ENCODE measurements around the gene DMXL2. TPM values are rescaled to one million over a fixed set of nuclear protein-coding genes. Genes with fewer than 3 reads are reported as not detected.
A peak's percentile ranks its signal among the peaks of the same experiment; 100 is the strongest.

Gene DMXL2, protein sequence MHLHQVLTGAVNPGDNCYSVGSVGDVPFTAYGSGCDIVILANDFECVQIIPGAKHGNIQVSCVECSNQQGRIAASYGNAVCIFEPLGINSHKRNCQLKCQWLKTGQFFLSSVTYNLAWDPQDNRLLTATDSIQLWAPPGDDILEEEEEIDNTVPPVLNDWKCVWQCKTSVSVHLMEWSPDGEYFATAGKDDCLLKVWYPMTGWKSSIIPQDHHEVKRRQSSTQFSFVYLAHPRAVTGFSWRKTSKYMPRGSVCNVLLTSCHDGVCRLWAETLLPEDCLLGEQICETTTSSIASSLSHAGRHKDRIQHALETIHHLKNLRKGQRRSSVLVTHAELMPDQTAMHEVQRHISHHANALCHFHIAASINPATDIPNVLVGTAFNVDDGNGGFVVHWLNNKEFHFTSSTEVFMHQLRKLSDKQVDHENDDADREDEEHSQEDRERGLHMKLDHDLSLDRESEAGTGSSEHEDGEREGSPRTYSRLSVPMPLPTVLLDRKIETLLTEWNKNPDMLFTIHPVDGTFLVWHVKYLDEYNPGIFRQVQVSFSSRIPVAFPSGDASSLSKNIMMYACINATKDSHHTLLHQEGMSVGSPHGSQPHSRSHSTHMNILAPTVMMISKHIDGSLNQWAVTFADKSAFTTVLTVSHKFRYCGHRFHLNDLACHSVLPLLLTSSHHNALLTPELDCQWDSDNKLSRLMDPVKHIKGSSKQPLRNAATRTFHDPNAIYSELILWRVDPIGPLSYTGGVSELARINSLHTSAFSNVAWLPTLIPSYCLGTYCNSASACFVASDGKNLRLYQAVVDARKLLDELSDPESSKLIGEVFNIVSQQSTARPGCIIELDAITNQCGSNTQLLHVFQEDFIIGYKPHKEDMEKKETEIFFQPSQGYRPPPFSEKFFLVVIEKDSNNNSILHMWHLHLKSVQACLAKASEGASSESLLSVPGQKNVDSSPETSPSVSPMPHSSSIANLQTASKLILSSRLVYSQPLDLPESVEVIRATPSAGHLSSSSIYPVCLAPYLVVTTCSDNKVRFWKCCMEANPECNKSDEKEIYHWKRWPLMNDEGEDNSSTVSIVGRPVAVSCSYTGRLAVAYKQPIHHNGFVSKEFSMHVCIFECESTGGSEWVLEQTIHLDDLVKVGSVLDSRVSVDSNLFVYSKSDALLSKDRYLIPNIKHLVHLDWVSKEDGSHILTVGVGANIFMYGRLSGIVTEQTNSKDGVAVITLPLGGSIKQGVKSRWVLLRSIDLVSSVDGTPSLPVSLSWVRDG (N-terminal part only)
- 100 to 1,000 TPM in 2 of 7 donors, 10 to 100 TPM in 5; 57.9 to 140 (median 72.1) TPM for total RNA-seq
- polyA plus RNA-seq: 10 to 100 TPM; 11.1 to 33.5 (median 21.1) TPM
- long read RNA-seq, donor 1, partial matches to known transcripts: 0 of 1 reads
- long read RNA-seq, donor 1, other reads (novel, unspliced or antisense): 0 of 1 reads
- long read RNA-seq, donor 2, partial matches to known transcripts: 0 of 1 reads
- long read RNA-seq, donor 2, other reads (novel, unspliced or antisense): 0 of 1 reads

GRCh38 chr15:51622604-51623370, at the start of gene DMXL2:
DMXL2 (minus strand) TSS chr15:51622771; CDS start chr15:51622545, 226 bp downstream.
- peak within 1 kb of the TSS; percentile 74 to 94 (median 90) for H3K27ac ChIP-seq
- intact Hi-C loops (cut with DNase I; ENCODE audit: low total_unique reads): no loop called here

GRCh38 chr15:51672155-51672687, 49.6 kb upstream of the DMXL2 start:
- WGBS, 5 donors: 43 to 56% (median 44%) methylated on average over 9 of the region's 9 CpGs
- no peak for DNase-seq
- Histone ChIP-seq H3K4me1 (peaks cover 0 to 8% (median 0%) of the 10 kb centered on the region in 6 donors), H3K27ac (no peak overlapping the region), H3K27me3 (replicated peaks in 1 of 7) (no peaks in the 10 kb centered on the region), H3K9me3 (no peaks in the 10 kb centered on the region), H3K36me3 (no peaks in the 10 kb centered on the region), H3K4me3 (no peak overlapping the region)
- no peak for TF ChIP-seq POLR2A (IDR thresholded peaks at IDR 0.05)
- TF ChIP-seq POLR2AphosphoS5 (IDR thresholded peaks at IDR 0.05): no peak
- TF ChIP-seq, protein P1, sequence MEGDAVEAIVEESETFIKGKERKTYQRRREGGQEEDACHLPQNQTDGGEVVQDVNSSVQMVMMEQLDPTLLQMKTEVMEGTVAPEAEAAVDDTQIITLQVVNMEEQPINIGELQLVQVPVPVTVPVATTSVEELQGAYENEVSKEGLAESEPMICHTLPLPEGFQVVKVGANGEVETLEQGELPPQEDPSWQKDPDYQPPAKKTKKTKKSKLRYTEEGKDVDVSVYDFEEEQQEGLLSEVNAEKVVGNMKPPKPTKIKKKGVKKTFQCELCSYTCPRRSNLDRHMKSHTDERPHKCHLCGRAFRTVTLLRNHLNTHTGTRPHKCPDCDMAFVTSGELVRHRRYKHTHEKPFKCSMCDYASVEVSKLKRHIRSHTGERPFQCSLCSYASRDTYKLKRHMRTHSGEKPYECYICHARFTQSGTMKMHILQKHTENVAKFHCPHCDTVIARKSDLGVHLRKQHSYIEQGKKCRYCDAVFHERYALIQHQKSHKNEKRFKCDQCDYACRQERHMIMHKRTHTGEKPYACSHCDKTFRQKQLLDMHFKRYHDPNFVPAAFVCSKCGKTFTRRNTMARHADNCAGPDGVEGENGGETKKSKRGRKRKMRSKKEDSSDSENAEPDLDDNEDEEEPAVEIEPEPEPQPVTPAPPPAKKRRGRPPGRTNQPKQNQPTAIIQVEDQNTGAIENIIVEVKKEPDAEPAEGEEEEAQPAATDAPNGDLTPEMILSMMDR (IDR thresholded peaks at IDR 0.05 in 8 of 11, conservative IDR thresholded peaks at IDR 0.05 in 3 of 11): no peak
- intact Hi-C loops (cut with DNase I; ENCODE audit: low total_unique reads): no loop called here

More at GRCh38 chr15:51622604-51623370, at the start of gene DMXL2:
- H3K36me3 ChIP-seq: no peaks in the 10 kb centered on the region
- H3K9me3 ChIP-seq: no peaks in the 10 kb centered on the region
- DNase-seq: peak; percentile 93
- H3K4me3 ChIP-seq: peak within 1 kb of the TSS; percentile 76 to 97 (median 92)
- 0 to 1% (median 1%) methylated on average over 43 to 83 of the region's 83 CpGs for WGBS, 5 donors
- H3K4me1 ChIP-seq: peaks cover 0 to 45% (median 28%) of the 10 kb centered on the region in 6 donors
- H3K27me3 ChIP-seq (replicated peaks in 1 of 7): peaks cover 0 to 16% (median 0%) of the 10 kb centered on the region in 7 donors
- TF ChIP-seq, protein P1 (IDR thresholded peaks at IDR 0.05 in 8 of 11, conservative IDR thresholded peaks at IDR 0.05 in 3 of 11): no peak
- peak; percentile 78 to 89 (median 85) for TF ChIP-seq POLR2AphosphoS5 (IDR thresholded peaks at IDR 0.05)
- TF ChIP-seq POLR2A (IDR thresholded peaks at IDR 0.05): peak in 1 of 3 donors; percentile 4

DNA sequence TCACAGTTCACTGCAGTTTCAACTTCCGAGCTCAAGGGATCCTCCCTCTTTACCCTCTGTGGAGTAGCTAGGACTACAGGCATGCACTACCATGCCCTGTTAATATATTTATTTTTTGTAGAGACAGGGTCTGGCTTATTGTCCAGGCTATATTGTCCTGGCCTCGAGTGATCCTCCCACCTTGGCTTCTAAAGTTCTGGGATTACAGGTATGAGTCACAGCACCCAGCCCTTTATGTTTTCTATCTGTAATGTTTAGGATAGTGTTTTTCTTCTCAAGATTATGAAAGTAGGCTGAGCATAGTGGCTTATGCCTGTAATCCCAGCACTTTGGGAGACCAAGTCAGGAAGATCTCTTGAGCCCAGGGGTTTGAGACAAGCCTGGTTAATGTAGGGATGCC, 46.8 kb upstream of the DMXL2 start:
- no peaks in the 10 kb centered on the region for H3K9me3 ChIP-seq
- H3K36me3 ChIP-seq: no peaks in the 10 kb centered on the region
- TF ChIP-seq, protein P1 (IDR thresholded peaks at IDR 0.05 in 8 of 11, conservative IDR thresholded peaks at IDR 0.05 in 3 of 11): no peak
- TF ChIP-seq POLR2A (IDR thresholded peaks at IDR 0.05): no peak
- no peak for TF ChIP-seq POLR2AphosphoS5 (IDR thresholded peaks at IDR 0.05)
- intact Hi-C loops (cut with DNase I; ENCODE audit: low total_unique reads): no loop called here
- no peak overlapping the region for H3K4me3 ChIP-seq
- H3K27me3 ChIP-seq (replicated peaks in 1 of 7): no peaks in the 10 kb centered on the region
- DNase-seq: no peak
- WGBS, 5 donors: 78 to 88% (median 82%) methylated on average over 2 of the region's 2 CpGs
- H3K27ac ChIP-seq: no peak overlapping the region
- peaks cover 0 to 8% (median 0%) of the 10 kb centered on the region in 6 donors for H3K4me1 ChIP-seq

Data from spleen (tissue), 13 donors.